ENCODE measurements around the gene PTCD2. TPM values are rescaled to one million over a fixed set of nuclear protein-coding genes. Genes with fewer than 3 reads are reported as not detected.
"Not testable (repeated sequence)": the region's sequence is repeated elsewhere in the genome, so short reads cannot be mapped to it uniquely, and the experiment has no call there.

Gene PTCD2
- total and polyA plus RNA-seq, 9 donors = 3.3 to 12.9 (median 7.7) TPM

- Histone ChIP-seq H3K9me3 (no peaks in the 10 kb centered on the region), H3K27me3 (no peaks in the 10 kb centered on the region), H3K36me3 (no peaks in the 10 kb centered on the region), H3K27ac (no peak overlapping the region), H3K4me1 (ENCODE audit: insufficient read depth) (no peaks in the 10 kb centered on the region), H3K4me3 (no peak overlapping the region)
- 68 to 77% (median 69%) methylated on average over 3 of the region's 3 CpGs for WGBS, 3 donors
- intact Hi-C loops (cut with DNase I) = loop anchor here in 2 of 4 donors (5.0 kb wide), 1 partner anchor 532 kb away; no protein-coding TSS in a partner anchor
- peak in 2 of 5 donors; percentile 20 to 43 for DNase-seq
- no peak for TF ChIP-seq EP300 (IDR thresholded peaks at IDR 0.05)
- no peak for TF ChIP-seq CTCF (IDR thresholded peaks at IDR 0.05)
- TF ChIP-seq POLR2A (IDR thresholded peaks at IDR 0.05) = no peak
Measured at GRCh38 chr5:72314571-72315172, 5.5 kb upstream of the PTCD2 start.

GRCh38 chr5:72319435-72319975 is 668 bp upstream of the PTCD2 start:
- H3K9me3 ChIP-seq; H3K4me1 ChIP-seq (ENCODE audit: insufficient read depth); H3K27me3 ChIP-seq; intact Hi-C loops (cut with DNase I); H3K36me3 ChIP-seq: not testable (repeated sequence)
- 3 to 5% (median 4%) methylated on average over 28 of the region's 28 CpGs for WGBS, 3 donors
- DNase-seq = peak; percentile 23 to 63 (median 46)
- H3K4me3 ChIP-seq = peak overlapping the region; percentile 62
- peak overlapping the region in 1 of 2 donors; percentile 22 for H3K27ac ChIP-seq

DNA sequence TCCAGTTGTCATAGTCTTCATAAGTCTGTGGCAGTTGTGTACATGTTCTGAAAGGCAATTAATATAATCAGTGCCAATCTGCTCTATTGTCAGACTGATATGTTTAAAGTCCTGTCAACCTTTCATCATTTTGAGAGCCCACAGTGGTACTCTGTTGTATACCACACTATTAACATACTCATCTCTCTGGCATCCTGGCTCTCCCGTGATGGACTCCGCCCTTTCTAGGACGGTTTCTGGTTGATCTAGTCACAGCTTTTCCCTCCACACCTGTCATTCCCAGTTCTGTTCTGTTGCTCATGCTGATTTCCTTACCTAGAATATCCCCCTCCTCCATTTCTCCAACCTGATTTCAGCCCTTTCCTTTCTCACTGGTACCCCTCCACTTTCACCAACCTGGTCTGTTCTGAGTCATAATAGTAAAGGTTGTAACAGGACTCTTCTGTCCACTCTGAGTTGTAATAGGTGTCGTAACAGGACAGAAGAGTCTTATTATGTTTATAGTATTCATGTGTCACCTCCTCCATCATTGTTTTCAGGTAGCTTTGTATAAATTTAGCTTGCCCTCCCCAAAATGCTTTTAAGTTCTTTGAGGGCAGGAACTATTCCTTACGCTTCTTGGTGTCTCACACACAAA is 4.1 kb downstream of the PTCD2 start:
- no peaks in the 10 kb centered on the region for H3K4me1 ChIP-seq (ENCODE audit: insufficient read depth)
- intact Hi-C loops (cut with DNase I) = no loop called here
- H3K27ac ChIP-seq = no peak overlapping the region
- H3K36me3 ChIP-seq = no peaks in the 10 kb centered on the region
- no peak for DNase-seq
- H3K9me3 ChIP-seq = no peaks in the 10 kb centered on the region
- no peak overlapping the region for H3K4me3 ChIP-seq
- H3K27me3 ChIP-seq = no peaks in the 10 kb centered on the region
- 87 to 94% (median 94%) methylated on average over 5 of the region's 5 CpGs for WGBS, 3 donors
- TF ChIP-seq CTCF (IDR thresholded peaks at IDR 0.05) (no peak), POLR2A (IDR thresholded peaks at IDR 0.05) (no peak), EP300 (IDR thresholded peaks at IDR 0.05) (no peak)

GRCh38 chr5:72325566-72326305 is 5.6 kb downstream of the PTCD2 start:
- intact Hi-C loops (cut with DNase I) = no loop called here
- TF ChIP-seq CTCF (IDR thresholded peaks at IDR 0.05) (no peak), EP300 (IDR thresholded peaks at IDR 0.05) (no peak), POLR2A (IDR thresholded peaks at IDR 0.05) (no peak)
- Histone ChIP-seq H3K27me3 (no peaks in the 10 kb centered on the region), H3K4me3 (no peak overlapping the region), H3K9me3 (no peaks in the 10 kb centered on the region), H3K27ac (no peak overlapping the region), H3K36me3 (no peaks in the 10 kb centered on the region), H3K4me1 (ENCODE audit: insufficient read depth) (no peaks in the 10 kb centered on the region)
- 72 to 81% (median 74%) methylated on average over 4 of the region's 4 CpGs for WGBS, 3 donors
- no peak for DNase-seq
